Measurements from ENCODE around the gene COL11A1. TPM values are rescaled to one million over a fixed set of nuclear protein-coding genes. Genes with fewer than 3 reads are reported as not detected.

Gene COL11A1
- total and polyA plus RNA-seq, 2 of the 13 experiments (the other 11 are each of a cell fraction or from before 2014, with no cell fraction given): not detected

DNA sequence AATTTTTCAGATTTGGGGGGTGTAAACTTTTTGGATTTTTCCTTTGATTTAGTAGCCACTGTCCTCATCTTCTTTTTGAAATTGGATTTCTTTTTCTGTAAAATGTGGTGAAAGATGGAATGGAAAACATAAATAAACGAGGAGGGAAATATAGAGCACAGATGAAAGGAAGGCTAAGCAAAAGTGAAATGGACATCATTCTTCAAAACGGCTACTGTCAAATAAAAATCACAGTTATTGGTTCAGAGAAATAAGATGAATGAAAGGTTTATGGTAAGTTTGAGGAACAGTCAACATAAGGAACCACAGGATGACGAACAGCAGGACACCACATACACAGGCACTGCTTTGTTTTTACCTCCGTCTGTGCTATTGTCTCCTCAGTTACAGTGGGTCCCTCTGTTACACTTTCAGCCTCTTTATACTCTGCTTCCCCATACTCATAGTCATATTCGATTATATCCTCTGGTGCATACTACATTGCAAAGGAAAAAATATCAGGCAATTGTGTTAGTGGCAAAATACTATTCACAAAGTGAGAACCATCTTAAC lies 82.4 kb downstream of the COL11A1 start:
- TF ChIP-seq ZNF251 (CRISPR knock-in tag; IDR thresholded peaks at IDR 0.05): no peak
- TF ChIP-seq ZNF333 (CRISPR knock-in tag; IDR thresholded peaks at IDR 0.05; ENCODE audit: borderline replicate concordance): no peak
- TF ChIP-seq HNF4G (IDR thresholded peaks at IDR 0.05; ENCODE audit: borderline replicate concordance, low read depth, low read length): no peak
- no peak for TF ChIP-seq HNF4G (CRISPR knock-in tag; IDR thresholded peaks at IDR 0.05; ENCODE audit: borderline replicate concordance, low read depth)
- no peak for TF ChIP-seq RBFOX2 (IDR thresholded peaks at IDR 0.05; ENCODE audit: low read depth, low read length)
- no peak for TF ChIP-seq ZNF496 (CRISPR knock-in tag; IDR thresholded peaks at IDR 0.05; ENCODE audit: insufficient replicate concordance)
- no peak for TF ChIP-seq ZMYM2 (CRISPR knock-in tag; IDR thresholded peaks at IDR 0.05)
- TF ChIP-seq, protein P1, sequence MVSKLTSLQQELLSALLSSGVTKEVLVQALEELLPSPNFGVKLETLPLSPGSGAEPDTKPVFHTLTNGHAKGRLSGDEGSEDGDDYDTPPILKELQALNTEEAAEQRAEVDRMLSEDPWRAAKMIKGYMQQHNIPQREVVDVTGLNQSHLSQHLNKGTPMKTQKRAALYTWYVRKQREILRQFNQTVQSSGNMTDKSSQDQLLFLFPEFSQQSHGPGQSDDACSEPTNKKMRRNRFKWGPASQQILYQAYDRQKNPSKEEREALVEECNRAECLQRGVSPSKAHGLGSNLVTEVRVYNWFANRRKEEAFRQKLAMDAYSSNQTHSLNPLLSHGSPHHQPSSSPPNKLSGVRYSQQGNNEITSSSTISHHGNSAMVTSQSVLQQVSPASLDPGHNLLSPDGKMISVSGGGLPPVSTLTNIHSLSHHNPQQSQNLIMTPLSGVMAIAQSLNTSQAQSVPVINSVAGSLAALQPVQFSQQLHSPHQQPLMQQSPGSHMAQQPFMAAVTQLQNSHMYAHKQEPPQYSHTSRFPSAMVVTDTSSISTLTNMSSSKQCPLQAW (CRISPR knock-in tag; IDR thresholded peaks at IDR 0.05): no peak
- no peak for TF ChIP-seq YY1 (IDR thresholded peaks at IDR 0.05; ENCODE audit: insufficient read depth, insufficient replicate concordance, low read depth, low read length)
- TF ChIP-seq ZNF558 (CRISPR knock-in tag; IDR thresholded peaks at IDR 0.05; ENCODE audit: borderline replicate concordance): no peak
- TF ChIP-seq YEATS4 (CRISPR knock-in tag; IDR thresholded peaks at IDR 0.05; ENCODE audit: borderline replicate concordance): no peak
- no peak for TF ChIP-seq ZSCAN25 (CRISPR knock-in tag; IDR thresholded peaks at IDR 0.05)
- no peak for TF ChIP-seq ZNF83 (CRISPR knock-in tag; IDR thresholded peaks at IDR 0.05; ENCODE audit: borderline replicate concordance)
- TF ChIP-seq, protein P2, sequence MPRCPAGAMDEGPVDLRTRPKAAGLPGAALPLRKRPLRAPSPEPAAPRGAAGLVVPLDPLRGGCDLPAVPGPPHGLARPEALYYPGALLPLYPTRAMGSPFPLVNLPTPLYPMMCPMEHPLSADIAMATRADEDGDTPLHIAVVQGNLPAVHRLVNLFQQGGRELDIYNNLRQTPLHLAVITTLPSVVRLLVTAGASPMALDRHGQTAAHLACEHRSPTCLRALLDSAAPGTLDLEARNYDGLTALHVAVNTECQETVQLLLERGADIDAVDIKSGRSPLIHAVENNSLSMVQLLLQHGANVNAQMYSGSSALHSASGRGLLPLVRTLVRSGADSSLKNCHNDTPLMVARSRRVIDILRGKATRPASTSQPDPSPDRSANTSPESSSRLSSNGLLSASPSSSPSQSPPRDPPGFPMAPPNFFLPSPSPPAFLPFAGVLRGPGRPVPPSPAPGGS (CRISPR knock-in tag; IDR thresholded peaks at IDR 0.05): no peak
- TF ChIP-seq ZNF678 (CRISPR knock-in tag; IDR thresholded peaks at IDR 0.05): no peak
- TF ChIP-seq POLR2G (IDR thresholded peaks at IDR 0.05; ENCODE audit: low read depth, low read length): no peak
- H4K20me1 ChIP-seq (ENCODE audit: insufficient read depth, low read length): no peaks in the 10 kb centered on the region
- H3K27me3 ChIP-seq (ENCODE audit: control insufficient read depth in 1 of 2, insufficient read depth in 2 of 2, low read length in 2 of 2): no peaks in the 10 kb centered on the region; a peak in 1 of 5 replicates
- no peak overlapping the region for H2AFZ ChIP-seq (ENCODE audit: low read length)
- no peak overlapping the region for H3K4me2 ChIP-seq (ENCODE audit: low read depth, low read length)
- H3K9ac ChIP-seq (ENCODE audit: insufficient read depth, low read depth, low read length): no peak overlapping the region
- in situ Hi-C loops (cut with HindIII; ENCODE audit: extremely low pct_ligation_motif_present, low pct_unique_long_range_greater_than_20kb): no loop called here
- FAIRE-seq (no peak), DNase-seq (ENCODE audit: low spot score) (no peak), ATAC-seq (no peak)
- ChIA-PET POLR2A (no interaction called here), CTCF (ENCODE audit: low intra/inter-chr PET ratio, low total read pairs) (no interaction called here)
- BruUV-seq (replicated peaks): no TSS peak
- H3K36me3 ChIP-seq (replicated peaks in 1 of 2; ENCODE audit: control insufficient read depth in 1 of 2, insufficient read depth in 2 of 2, low read length in 2 of 2): no peaks in the 10 kb centered on the region
- H3K79me2 ChIP-seq (ENCODE audit: insufficient read depth, low read length): no peaks in the 10 kb centered on the region
- no peaks in the 10 kb centered on the region for H3K9me3 ChIP-seq (ENCODE audit: low read length)
- no peak overlapping the region for H3K27ac ChIP-seq (ENCODE audit: extremely low read length, insufficient read depth, low read length)
- WGBS (ENCODE audit: low lambda C conversion rate): 0% methylated on average over 5 of the region's 5 CpGs
- H3K4me3 ChIP-seq (replicated peaks in 1 of 3; ENCODE audit: insufficient read depth in 1 of 3, low read depth in 2 of 3, low read length in 3 of 3): no peak overlapping the region
- H3K4me1 ChIP-seq (ENCODE audit: insufficient read depth, low read length): no peaks in the 10 kb centered on the region
- intact Hi-C loops (cut with micrococcal nuclease; ENCODE audit: unreplicated experiment): loop anchor here (2.0 kb wide), 1 partner anchor 39 kb away; no protein-coding TSS in a partner anchor
